IPS-15b (cell line): ENCODE data around the gene RAPGEF4.
"Not testable (repeated sequence)": the region's sequence is repeated elsewhere in the genome, so short reads cannot be mapped to it uniquely, and the experiment has no call there.

Experiments used
- H3K27me3 ChIP-seq: one replicate; pipeline ENCODE4 v1.6.1; 2013; ENCODE audit warnings: low read length; ENCODE audit not compliant: control insufficient read depth, insufficient read depth
- H3K36me3 ChIP-seq: one replicate; pipeline ENCODE4 v1.6.1; 2013; ENCODE audit warnings: low read length; ENCODE audit not compliant: control insufficient read depth, insufficient read depth
- H3K4me1 ChIP-seq: one replicate; pipeline ENCODE4 v1.6.1; 2013; ENCODE audit warnings: mild to moderate bottlenecking, low read length; ENCODE audit not compliant: control insufficient read depth, insufficient read depth
- H3K4me3 ChIP-seq: one replicate; pipeline ENCODE4 v1.5.1; 2013; ENCODE audit warnings: low read depth, low read length
- H3K9ac ChIP-seq: one replicate; pipeline ENCODE4 v1.6.1; 2013; ENCODE audit warnings: low read depth, mild to moderate bottlenecking, low read length
- H3K9me3 ChIP-seq: one replicate; pipeline ENCODE4 v1.6.1; 2013; ENCODE audit warnings: mild to moderate bottlenecking, low read length; ENCODE audit not compliant: control insufficient read depth, insufficient read depth

The RAPGEF4 gene

GRCh38 chr2:172734711-172735581 is 699 bp upstream of the RAPGEF4 start:
- Histone ChIP-seq H3K27me3 (peaks cover 41% of the 10 kb centered on the region), H3K4me1 (peaks cover 5% of the 10 kb centered on the region), H3K36me3 (no peaks in the 10 kb centered on the region), H3K4me3 (peak overlapping the region; percentile 60), H3K9ac (no peak overlapping the region), H3K9me3 (no peaks in the 10 kb centered on the region)

- Histone ChIP-seq H3K4me3 (peak overlapping the region; percentile 60), H3K9ac (peak overlapping the region; percentile 54)
Measured at GRCh38 chr2:172736424-172737174, 954 bp downstream of the RAPGEF4 start.

GRCh38 chr2:172739661-172740266 is 4.1 kb downstream of the RAPGEF4 start:
- H3K4me1 ChIP-seq: peaks cover 5% of the 10 kb centered on the region
- no peaks in the 10 kb centered on the region for H3K36me3 ChIP-seq
- H3K9ac ChIP-seq: no peak overlapping the region
- no peak overlapping the region for H3K4me3 ChIP-seq
- H3K9me3 ChIP-seq: no peaks in the 10 kb centered on the region
- peaks cover 30% of the 10 kb centered on the region for H3K27me3 ChIP-seq

More at GRCh38 chr2:172736424-172737174, 954 bp downstream of the RAPGEF4 start:
- no peaks in the 10 kb centered on the region for H3K36me3 ChIP-seq
- peaks cover 39% of the 10 kb centered on the region for H3K27me3 ChIP-seq
- peaks cover 5% of the 10 kb centered on the region for H3K4me1 ChIP-seq
- no peaks in the 10 kb centered on the region for H3K9me3 ChIP-seq

GRCh38 chr2:172740856-172741255 is 5.2 kb downstream of the RAPGEF4 start:
- H3K36me3 ChIP-seq: no peaks in the 10 kb centered on the region
- H3K9ac ChIP-seq: no peak overlapping the region
- H3K4me3 ChIP-seq: no peak overlapping the region
- no peaks in the 10 kb centered on the region for H3K9me3 ChIP-seq
- H3K4me1 ChIP-seq: peaks cover 5% of the 10 kb centered on the region
- H3K27me3 ChIP-seq: peaks cover 27% of the 10 kb centered on the region

GRCh38 chr2:172742931-172743540 is 7.4 kb downstream of the RAPGEF4 start:
- H3K27me3 ChIP-seq: peaks cover 6% of the 10 kb centered on the region
- H3K9ac ChIP-seq: no peak overlapping the region
- no peaks in the 10 kb centered on the region for H3K36me3 ChIP-seq
- H3K4me3 ChIP-seq: no peak overlapping the region
- H3K9me3 ChIP-seq: no peaks in the 10 kb centered on the region
- H3K4me1 ChIP-seq: no peaks in the 10 kb centered on the region

- Histone ChIP-seq H3K9me3 (no peaks in the 10 kb centered on the region), H3K4me3 (no peak overlapping the region), H3K27me3 (no peaks in the 10 kb centered on the region), H3K9ac (no peak overlapping the region), H3K4me1 (no peaks in the 10 kb centered on the region), H3K36me3 (no peaks in the 10 kb centered on the region)
Measured at GRCh38 chr2:172743898-172744297, 8.3 kb downstream of the RAPGEF4 start.

- H3K27me3 ChIP-seq: no peaks in the 10 kb centered on the region
Measured at GRCh38 chr2:172745636-172746035, 10.0 kb downstream of the RAPGEF4 start.

GRCh38 chr2:172748543-172748942 is 12.9 kb downstream of the RAPGEF4 start:
- not testable (repeated sequence) for H3K9ac ChIP-seq

More at GRCh38 chr2:172745636-172746035, 10.0 kb downstream of the RAPGEF4 start:
- Histone ChIP-seq H3K9me3 (no peaks in the 10 kb centered on the region), H3K4me1 (no peaks in the 10 kb centered on the region), H3K36me3 (no peaks in the 10 kb centered on the region), H3K4me3 (no peak overlapping the region), H3K9ac (no peak overlapping the region)

GRCh38 chr2:172749388-172749787 is 13.7 kb downstream of the RAPGEF4 start:
- H3K4me3 ChIP-seq: no peak overlapping the region
- no peaks in the 10 kb centered on the region for H3K4me1 ChIP-seq
- H3K9ac ChIP-seq: no peak overlapping the region
- no peaks in the 10 kb centered on the region for H3K36me3 ChIP-seq
- H3K9me3 ChIP-seq: no peaks in the 10 kb centered on the region
- H3K27me3 ChIP-seq: no peaks in the 10 kb centered on the region

More at GRCh38 chr2:172748543-172748942, 12.9 kb downstream of the RAPGEF4 start:
- H3K9me3 ChIP-seq, H3K27me3 ChIP-seq, H3K4me1 ChIP-seq, H3K4me3 ChIP-seq, H3K36me3 ChIP-seq: not testable (repeated sequence)

GRCh38 chr2:172751564-172751963 is 15.9 kb downstream of the RAPGEF4 start:
- H3K4me1 ChIP-seq: no peaks in the 10 kb centered on the region
- H3K27me3 ChIP-seq: no peaks in the 10 kb centered on the region
- H3K4me3 ChIP-seq: no peak overlapping the region
- H3K9me3 ChIP-seq: no peaks in the 10 kb centered on the region
- H3K36me3 ChIP-seq: no peaks in the 10 kb centered on the region
- H3K9ac ChIP-seq: no peak overlapping the region

- H3K4me3 ChIP-seq: no peak overlapping the region
- H3K9ac ChIP-seq: no peak overlapping the region
- no peaks in the 10 kb centered on the region for H3K4me1 ChIP-seq
- H3K36me3 ChIP-seq: no peaks in the 10 kb centered on the region
- H3K27me3 ChIP-seq: no peaks in the 10 kb centered on the region
- H3K9me3 ChIP-seq: no peaks in the 10 kb centered on the region
Measured at GRCh38 chr2:172753610-172754009, 18.0 kb downstream of the RAPGEF4 start.
